Fibroblast of skin of left quadriceps (primary cell): ENCODE data around the gene KIF21B.
A peak's percentile ranks its signal among the peaks of the same experiment; 100 is the strongest.
"Not testable (repeated sequence)": the region's sequence is repeated elsewhere in the genome, so short reads cannot be mapped to it uniquely, and the experiment has no call there.

Experiments used
- DNase-seq, 2 experiments: peaks; one replicate each; pipeline ENCODE4 v3.0.0-alpha.2; 2013; ENCODE audit warnings: low read depth in 2 of 2

The KIF21B gene

GRCh38 chr1:200971955-200972711 lies 51.4 kb downstream of the KIF21B start:
- DNase-seq, result peak; percentile 33 to 37

- DNase-seq, result no peak
These were observed 52.0 kb downstream of the KIF21B start for GRCh38 chr1:200971428-200971903.

GRCh38 chr1:200970771-200971427 lies 52.6 kb downstream of the KIF21B start:
- DNase-seq, result no peak

GRCh38 chr1:200969726-200970561 lies 53.6 kb downstream of the KIF21B start:
- DNase-seq, result no peak

GRCh38 chr1:200968469-200969410 lies 54.8 kb downstream of the KIF21B start:
- no peak for DNase-seq

- no peak for DNase-seq
These were observed 55.6 kb downstream of the KIF21B start for GRCh38 chr1:200967693-200968468.

GRCh38 chr1:200966934-200967333 lies 56.6 kb downstream of the KIF21B start:
- DNase-seq, result no peak

- no peak for DNase-seq
These were observed 58.3 kb downstream of the KIF21B start for GRCh38 chr1:200965111-200965805.

GRCh38 chr1:200963888-200964287 lies 59.6 kb downstream of the KIF21B start:
- DNase-seq, result not testable (repeated sequence)

GRCh38 chr1:200963076-200963475 lies 60.4 kb downstream of the KIF21B start:
- no peak for DNase-seq

GRCh38 chr1:200962631-200963030 lies 60.9 kb downstream of the KIF21B start:
- no peak for DNase-seq

GRCh38 chr1:200962151-200962550 lies 61.4 kb downstream of the KIF21B start:
- not testable (repeated sequence) for DNase-seq

- DNase-seq, result no peak
These were observed 62.6 kb downstream of the KIF21B start for GRCh38 chr1:200960948-200961340.

- no peak for DNase-seq
These were observed 63.1 kb downstream of the KIF21B start for GRCh38 chr1:200960236-200960947.

- no peak for DNase-seq
These were observed 64.0 kb downstream of the KIF21B start for GRCh38 chr1:200959411-200959921.

- DNase-seq, result no peak
These were observed 64.9 kb downstream of the KIF21B start for GRCh38 chr1:200958597-200958996.

- DNase-seq, result no peak
These were observed 69.1 kb downstream of the KIF21B start for GRCh38 chr1:200954434-200954833.

- no peak for DNase-seq
These were observed 72.5 kb downstream of the KIF21B start for GRCh38 chr1:200951016-200951415.

- no peak for DNase-seq
These were observed 73.9 kb downstream of the KIF21B start for GRCh38 chr1:200949626-200950025.
